Fibroblast of the aortic adventitia (primary cell): Measurements from ENCODE around the gene RPL29. TPM values are rescaled to one million over a fixed set of nuclear protein-coding genes. Genes with fewer than 3 reads are reported as not detected.
"Not testable (repeated sequence)": the region's sequence is repeated elsewhere in the genome, so short reads cannot be mapped to it uniquely, and the experiment has no call there.

ENCODE experiments used
- DNase-seq: peaks from one replicate; pipeline ENCODE4 v3.0.0-alpha.2; 2010; ENCODE audit warnings: low read depth
- H3K4me3 ChIP-seq: 2 replicates; pipeline ENCODE4 v1.5.1; 2011; ENCODE audit warnings: low read depth, mild to moderate bottlenecking, control low read depth, low read length, moderate library complexity
- total RNA-seq: library from RNA; depleted of rRNA; stranded (reverse); fragments of >200 nt; gene quantifications from 2 replicates; pipeline ENCODE4 v1.2.3, GENCODE V29; 2012; ENCODE audit warnings: low replicate concordance
- TF ChIP-seq, protein P1 (sequence below): IDR thresholded peaks from 2 replicates; pipeline ENCODE4 v1.5.1; 2011; ENCODE audit warnings: mild to moderate bottlenecking, low read length, control low read depth, inconsistent platforms; ENCODE audit not compliant: insufficient read depth

RPL29 gene
- 155 and 1,532 TPM in 2 replicates for total RNA-seq

DNA sequence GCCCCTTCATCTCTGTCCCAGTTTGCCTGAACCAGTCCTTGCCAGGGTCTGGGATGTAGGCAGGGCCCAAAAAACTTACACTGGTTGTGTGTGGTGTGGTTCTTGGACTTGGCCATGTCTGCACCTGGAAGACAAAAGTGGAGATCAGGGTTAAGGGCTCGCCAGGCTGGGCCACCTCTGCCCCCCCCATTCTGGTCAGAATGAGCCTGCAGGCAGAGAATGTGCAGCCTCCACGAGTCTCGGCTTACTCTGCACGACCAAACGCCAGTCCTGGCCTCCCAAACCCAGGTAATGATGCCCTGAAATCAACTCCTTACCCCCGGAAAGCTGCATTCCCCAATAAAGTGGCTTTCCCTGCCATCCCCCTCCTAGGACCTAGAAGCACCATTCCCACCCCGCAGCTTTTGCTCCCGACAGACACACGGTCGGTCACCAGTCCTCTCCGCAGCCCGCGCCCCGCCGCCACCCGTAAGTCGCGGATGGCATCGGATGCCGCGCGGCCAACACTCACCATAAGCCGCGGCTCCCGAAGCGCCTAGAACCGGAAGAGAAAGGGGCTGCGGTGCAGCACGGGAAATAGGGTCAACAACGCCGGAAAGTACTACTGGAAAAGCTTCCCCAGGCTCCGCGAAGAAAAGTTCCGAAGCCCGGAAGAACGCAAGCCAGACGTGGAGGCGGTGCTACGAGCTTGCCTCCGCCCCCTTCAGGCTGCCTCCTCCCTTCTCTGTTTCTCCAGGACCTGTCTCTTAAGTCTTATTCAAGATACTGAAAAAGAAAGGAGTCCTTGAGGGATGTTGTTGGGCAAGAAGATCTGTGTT is at the start of gene RPL29:
RPL29 (minus strand) TSS at position 550 of the 818 bp plus-strand sequence; CDS start at position 116, 434 bp downstream.
- peak within 1 kb of the TSS; percentile 80 for H3K4me3 ChIP-seq
- TF ChIP-seq, protein P1, sequence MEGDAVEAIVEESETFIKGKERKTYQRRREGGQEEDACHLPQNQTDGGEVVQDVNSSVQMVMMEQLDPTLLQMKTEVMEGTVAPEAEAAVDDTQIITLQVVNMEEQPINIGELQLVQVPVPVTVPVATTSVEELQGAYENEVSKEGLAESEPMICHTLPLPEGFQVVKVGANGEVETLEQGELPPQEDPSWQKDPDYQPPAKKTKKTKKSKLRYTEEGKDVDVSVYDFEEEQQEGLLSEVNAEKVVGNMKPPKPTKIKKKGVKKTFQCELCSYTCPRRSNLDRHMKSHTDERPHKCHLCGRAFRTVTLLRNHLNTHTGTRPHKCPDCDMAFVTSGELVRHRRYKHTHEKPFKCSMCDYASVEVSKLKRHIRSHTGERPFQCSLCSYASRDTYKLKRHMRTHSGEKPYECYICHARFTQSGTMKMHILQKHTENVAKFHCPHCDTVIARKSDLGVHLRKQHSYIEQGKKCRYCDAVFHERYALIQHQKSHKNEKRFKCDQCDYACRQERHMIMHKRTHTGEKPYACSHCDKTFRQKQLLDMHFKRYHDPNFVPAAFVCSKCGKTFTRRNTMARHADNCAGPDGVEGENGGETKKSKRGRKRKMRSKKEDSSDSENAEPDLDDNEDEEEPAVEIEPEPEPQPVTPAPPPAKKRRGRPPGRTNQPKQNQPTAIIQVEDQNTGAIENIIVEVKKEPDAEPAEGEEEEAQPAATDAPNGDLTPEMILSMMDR: no peak
- peak; percentile 98 for DNase-seq

DNA sequence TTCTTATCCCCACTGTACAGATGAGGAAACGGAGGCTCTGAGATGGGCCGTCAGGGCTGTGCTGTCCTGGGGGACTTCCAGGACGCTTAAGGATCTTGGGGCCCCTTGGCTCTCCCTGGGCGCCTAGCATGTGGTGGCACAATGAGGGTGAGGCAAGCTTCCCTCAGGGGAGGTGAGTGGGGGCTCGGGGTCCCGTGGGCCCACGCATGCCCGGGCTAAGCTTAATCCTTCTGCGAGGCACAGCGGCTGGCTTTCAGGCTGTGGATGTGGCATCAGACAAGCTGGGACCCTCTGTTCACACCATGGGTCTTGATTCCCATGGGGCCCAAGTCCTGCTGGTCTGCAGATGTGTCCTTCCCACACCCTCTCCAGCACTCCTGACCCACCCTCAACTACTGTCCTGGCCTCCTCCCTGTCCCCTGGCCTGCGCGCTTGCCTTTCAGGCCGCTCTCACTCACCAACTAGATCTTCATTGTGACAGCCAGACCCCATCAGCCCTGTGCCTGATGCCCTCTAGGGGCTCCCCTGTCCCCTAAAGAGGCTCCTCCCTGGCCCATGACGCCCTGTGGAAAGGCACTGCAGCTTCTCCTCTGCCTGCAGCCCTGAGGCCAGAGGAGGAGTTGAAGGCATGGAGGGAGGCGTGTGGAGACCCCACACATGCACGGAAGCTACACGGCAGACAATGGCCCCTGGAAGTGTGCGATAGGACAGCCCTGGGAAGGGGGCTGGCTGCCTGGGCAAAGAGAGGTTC is 49.3 kb upstream of the RPL29 start:
- H3K4me3 ChIP-seq: no peak overlapping the region
- DNase-seq: no peak
- TF ChIP-seq, protein P1: no peak

DNA sequence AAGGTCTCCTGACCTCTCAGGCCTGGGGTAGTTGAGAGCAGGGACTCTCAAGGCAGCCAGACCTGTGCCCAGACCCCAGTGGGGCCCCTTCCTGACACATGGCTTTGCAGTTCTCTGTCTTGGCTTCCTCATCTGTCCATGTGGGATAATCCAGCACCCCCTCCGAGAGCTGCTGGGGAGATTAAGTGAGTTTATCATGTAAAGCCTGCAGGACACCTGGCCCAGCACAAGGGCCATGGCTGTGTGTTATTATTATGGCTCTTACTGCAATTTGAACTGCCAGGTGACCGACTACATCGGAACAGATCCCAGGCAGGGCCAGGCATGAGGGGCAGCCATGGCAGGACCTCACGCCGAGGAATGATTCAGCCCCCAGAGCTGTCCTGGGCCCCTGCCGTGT is 48.1 kb upstream of the RPL29 start:
- TF ChIP-seq, protein P1: no peak
- DNase-seq: no peak
- H3K4me3 ChIP-seq: no peak overlapping the region

DNA sequence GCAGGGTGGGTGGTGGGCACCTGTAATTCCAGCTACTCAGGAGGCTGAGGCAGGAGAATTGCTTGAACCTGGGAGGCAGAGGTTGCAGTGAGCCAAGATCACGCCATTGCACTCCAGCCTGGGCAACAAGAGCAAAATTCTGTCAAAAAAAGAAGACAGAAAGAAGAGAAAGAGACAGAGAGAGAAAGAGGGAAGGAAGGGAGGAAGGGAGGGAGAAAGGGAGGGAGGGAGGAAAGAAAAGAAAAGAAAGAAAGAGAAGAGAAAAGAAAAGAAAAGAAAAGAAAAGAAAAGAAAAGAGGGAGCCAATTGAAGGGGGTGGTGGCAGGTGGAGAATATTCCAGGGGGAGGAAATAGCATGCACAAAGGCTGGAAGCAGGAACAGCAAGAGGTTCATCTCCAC is 47.3 kb upstream of the RPL29 start:
- H3K4me3 ChIP-seq: not testable (repeated sequence)

DNA sequence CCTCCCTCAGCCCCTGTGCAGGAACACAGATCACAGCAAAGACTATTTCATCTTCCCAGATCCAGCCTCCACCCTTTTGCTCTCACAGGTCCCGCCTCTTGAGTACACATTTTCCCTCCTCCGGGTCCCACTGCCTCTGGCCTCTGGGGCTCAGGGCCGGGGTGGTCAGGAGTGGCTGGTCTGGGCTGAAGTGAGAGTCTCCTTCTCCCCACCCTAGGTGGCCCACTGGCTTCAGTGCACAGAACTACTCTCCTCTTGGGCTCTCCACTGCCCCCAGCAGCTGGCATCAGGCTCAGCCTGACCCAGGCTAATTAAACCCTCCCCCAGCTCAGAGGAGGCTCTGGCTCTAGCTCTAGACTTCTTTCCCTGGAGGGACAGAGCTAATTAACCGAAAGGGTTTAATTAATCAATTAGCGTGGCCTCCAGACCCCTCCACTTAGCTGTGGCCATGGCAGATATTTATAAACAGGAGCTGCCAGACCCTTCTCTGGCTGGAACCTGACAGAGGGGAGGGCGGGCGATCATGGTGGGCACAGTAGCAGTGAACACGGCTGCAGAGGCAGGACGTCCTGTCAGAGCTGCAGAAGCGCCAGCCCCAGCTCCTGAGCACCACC is 45.5 kb upstream of the RPL29 start:
- no peak for DNase-seq

More for the DNA sequence above, 47.3 kb upstream of the RPL29 start:
- not testable (repeated sequence) for DNase-seq

DNA sequence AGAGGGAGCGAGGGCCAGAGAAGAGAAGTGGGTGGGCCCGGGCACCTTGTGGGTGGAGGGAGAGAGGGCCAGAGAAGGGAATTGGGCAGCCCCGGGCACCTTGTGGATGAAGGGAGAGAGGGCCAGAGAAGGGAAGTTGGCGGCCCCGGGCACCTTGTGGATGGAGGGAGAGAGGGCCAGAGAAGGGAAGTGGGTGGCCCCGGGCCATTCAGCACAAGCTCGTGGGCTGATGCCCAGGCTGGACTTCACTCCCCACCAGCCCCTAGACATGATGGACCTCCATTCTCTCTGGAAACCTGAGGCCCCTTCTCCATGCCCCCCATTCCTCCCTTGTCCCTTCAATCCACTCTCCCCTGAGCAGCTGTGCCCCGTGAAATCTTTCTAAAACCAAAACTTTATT is 44.9 kb upstream of the RPL29 start:
- DNase-seq: no peak
- TF ChIP-seq, protein P1: no peak
- H3K4me3 ChIP-seq: no peak overlapping the region

More for the DNA sequence above, 45.5 kb upstream of the RPL29 start:
- TF ChIP-seq, protein P1: peak; percentile 32
- H3K4me3 ChIP-seq: no peak overlapping the region

DNA sequence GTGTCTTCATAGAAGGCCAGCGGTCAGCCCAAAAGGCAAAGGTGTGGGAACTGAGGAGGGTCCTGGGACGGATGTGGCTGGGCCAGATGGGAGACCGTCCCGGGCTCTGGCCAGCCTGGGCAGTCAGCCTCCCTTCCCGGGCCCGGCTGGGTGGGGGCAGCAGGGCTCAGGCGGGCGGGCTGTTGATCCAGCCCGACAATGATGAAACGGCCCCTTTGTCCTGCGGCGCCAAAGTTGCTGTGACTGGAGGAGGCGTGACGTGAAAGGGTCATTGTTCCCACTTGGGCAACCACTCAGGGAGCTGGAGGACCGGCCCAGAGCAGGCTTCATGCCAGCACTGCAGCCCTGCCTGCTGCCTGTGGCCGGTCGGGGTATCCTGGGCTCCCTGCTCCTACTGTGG is 44.2 kb upstream of the RPL29 start:
- peak; percentile 36 for DNase-seq
- TF ChIP-seq, protein P1: no peak

More for the DNA sequence above, 44.2 kb upstream of the RPL29 start:
- H3K4me3 ChIP-seq: no peak overlapping the region
